Stimulated activated CD8-positive, alpha-beta memory T cell treated with anti-CD3 and anti-CD28 coated beads, Interleukin-7, amount 100 ng/mL, for 24 hours (primary cell): Measurements from ENCODE around the gene SEMA5B.

Experiments
- DNase-seq: peaks from one replicate; pipeline ENCODE4 v3.0.0-alpha.2; 2020; ENCODE audit warnings: low read depth

The SEMA5B gene

DNA sequence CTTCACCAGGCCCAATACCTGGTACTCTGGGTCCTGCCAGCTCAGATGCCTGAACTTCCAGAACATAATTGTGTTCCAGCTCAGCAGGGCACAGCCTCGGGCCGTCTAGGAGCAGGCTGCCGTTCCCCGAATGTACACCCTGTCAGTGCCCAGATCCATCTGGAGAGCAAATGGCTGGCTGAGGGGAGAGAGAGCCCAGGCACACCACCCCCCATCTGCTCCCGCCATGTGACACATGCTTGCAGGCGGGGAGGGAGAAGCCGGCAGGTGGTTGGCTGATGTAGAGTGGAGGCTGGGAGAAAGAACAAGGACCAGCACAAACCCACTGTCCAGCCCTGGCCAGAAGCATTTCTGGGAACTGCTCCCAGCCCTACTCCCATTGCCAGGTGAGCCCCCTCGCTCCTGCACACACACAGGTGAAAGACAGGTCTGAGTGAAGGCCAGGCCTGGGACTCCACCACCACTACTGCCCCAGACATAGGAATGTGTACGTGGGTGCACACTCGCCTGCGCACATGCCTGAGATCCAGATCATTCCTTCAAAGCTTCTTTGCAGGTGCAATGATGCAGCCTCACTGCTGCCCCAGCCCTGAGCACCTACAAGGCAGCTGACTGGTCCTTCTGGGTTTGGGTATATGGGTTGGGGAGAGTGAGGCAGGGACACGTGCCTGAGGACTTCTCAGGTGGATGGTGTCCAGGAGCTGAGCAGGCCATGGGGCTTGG, 53.5 kb downstream of the SEMA5B start:
- DNase-seq: no peak

DNA sequence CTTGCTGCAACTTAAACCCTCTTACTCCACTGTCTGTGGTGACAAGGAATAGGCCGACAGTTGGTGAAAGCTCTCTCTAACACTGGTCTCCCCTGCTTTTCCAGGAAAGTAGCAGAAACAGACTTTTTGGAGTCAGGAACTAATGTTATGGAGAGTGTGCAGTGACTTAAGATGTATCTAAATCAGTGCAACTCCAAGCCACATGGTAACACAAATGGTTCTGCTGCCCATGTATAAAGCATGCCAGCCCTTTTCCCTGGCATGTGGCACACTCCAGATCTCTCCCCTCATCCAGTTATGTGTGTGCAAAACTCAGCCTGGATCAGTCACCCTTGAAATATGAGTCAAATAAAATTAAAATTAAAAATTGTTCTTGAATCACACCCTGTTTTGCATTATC, 55.4 kb downstream of the SEMA5B start:
- DNase-seq: no peak

DNA sequence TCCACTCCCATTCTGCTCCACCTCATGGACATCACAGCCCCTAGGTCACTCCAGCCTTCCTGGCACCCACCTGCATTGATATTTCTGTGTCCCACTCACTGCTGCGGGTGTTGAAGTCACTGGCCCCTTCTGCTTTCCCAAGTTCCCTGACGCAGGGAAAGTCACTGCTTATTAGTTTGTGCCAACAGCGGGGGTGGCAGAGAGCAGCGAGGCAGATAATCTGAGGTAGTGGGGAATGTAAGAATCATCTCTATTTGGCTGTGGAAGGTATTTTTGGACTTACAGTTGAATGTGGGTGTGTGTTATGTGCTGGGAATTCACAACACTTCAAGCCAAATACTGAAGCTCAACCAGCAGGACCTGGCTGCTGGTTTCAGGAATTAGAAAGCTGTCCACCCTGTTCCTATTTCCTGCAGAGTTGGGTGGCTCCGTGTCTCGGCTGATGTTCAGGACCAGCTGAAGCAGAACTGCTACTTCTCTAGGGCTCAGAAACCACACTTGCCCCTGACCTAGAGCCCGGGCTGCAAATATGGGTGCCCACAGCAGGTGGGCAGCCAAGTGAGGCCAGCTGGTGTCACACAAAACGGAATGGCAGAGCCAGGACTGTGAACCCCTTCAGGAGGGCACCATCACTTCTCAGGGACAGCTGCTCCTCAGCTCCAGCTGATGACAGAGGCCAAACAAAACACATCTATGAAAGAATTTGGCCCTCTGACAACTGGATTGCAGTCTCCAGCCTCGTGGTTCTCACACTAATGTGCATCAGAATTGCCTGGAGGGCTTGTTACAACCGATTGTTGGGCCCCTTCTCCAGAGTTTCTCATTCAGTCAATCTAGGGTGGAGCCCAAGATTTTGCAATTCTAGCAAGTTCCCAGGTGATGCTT, 57.7 kb downstream of the SEMA5B start:
- DNase-seq: no peak

DNA sequence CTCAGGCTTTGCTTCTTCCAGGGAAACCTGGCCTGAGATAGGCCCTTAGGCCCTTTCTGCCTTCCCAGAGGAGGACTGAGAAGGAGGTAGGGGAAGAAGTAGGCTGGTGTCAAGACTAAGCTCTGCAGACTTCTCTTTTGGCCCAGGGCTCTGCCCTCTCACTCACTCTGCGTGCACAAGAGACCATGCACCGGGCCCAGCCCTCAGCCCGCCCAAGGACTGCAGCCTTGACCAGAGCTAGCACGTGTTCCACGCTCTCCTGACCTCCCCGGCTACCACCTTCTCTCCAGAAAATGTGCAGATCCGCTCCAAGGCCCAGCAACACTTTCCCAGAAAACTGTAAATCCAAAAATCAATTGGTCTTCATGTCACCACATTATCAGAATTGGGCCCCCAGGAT, 59.8 kb downstream of the SEMA5B start:
- no peak for DNase-seq

DNA sequence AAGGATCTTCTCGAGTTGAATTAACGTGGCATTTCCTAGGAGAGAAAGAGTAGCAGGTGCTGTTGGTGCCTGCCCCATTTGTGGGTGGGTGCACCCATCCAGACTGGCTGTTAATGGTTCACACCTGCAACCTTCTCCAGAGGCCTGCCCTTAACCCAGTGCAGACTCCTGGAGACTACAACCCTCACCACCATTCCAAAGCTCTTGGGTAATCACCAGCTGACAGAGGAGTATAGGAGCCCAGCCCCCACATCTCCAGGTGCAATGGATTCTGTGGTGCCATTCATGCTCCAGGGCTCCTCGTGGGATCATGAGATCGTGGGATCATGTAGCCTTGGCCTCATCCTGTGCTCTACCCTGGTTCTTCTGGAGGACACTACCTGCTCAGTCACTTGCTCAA, 60.2 kb downstream of the SEMA5B start:
- DNase-seq: no peak

DNA sequence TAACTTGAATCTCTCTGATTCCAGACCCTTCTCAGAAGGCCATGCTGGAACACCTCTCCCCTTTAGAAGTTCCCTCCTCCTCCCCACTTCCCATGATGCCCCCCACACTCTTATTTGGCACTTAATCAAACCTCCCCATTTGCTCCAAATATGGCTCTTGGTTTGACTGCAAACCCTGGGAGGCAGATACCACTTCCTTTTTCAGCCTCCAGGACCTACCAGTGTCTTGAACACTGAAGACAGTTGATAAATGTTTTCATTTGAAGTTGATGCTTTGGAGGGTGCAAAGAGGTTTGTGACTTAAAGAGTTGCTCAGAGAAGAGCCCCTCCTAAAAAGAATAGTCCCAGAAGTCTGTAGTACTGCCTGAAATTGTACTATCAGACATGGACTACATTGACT, 61.5 kb downstream of the SEMA5B start:
- no peak for DNase-seq

DNA sequence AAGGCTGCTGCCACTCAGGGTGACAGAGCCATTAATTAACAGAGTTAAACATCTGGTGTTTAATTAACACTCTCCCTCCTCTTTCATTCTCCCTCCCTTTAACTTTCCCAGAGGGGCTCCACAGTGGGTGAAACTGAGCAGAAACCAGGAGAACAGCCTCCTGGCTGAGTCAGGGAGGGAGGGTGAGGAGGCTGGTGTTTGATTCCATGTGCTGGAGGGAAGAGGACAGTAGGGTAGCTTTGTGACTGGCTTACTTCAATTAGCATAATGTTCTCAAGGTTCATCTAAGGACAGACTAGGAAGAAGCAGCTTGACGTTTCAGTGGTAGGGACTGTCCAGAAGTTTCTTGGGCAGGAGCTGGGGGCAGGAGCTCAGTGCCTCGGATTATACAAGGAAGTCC, 62.8 kb downstream of the SEMA5B start:
- no peak for DNase-seq

DNA sequence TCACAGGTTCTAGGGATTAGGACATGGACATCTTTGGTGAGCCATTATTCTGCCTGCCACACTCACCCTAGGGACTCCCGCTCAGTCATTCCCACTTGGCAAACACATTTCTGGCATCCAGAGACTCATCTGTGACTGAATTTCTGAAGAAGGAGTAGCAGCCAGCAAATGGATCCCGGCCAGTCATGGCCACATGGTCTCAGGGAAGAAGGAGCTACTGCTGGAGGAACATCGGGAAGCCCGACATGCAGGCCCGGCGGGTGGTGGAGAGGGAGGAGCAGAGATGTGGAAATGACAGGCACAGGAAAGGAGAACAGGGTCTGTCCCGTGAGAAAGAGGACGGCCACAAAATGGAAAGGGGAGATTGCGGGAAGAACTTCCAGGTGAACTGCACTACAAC, 65.4 kb downstream of the SEMA5B start:
- no peak for DNase-seq

DNA sequence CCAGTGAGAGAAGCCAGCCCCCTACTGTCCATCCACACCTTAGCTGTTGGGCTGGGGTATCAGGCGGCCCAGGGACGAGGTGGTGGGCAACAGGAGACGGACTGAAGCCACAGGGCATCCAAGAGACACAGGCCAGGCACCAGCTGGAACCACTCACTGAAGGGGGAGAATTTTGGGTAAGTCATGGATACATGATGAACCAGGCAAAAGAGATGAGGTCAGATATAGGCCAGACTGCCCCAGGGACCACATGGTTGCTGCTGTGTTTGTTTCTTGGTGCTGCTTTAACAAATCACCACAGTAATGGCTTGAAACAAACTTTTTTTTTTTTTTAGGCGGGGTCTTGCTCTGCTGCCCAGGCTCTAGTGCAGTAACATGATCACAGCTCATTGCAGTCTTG, 66.4 kb downstream of the SEMA5B start:
- DNase-seq: no peak

DNA sequence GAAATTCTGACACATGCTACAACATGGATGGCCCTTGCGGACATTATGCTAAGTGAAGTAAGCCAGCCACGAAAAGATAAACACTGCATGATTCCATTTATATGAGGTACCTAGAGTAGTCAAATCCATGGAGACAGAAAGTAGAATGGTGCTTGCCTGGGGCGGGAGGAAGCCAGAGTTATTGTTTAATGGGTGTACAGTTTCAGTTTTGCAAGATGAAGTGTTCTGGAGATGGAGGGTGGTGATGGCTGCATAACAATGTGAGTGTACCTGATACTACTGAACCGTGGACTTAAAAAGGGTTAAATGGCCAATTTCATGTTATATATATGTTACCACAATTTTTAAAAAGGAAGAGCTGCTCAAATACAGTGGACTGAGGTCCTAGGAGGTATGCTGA, 66.9 kb downstream of the SEMA5B start:
- DNase-seq: no peak

DNA sequence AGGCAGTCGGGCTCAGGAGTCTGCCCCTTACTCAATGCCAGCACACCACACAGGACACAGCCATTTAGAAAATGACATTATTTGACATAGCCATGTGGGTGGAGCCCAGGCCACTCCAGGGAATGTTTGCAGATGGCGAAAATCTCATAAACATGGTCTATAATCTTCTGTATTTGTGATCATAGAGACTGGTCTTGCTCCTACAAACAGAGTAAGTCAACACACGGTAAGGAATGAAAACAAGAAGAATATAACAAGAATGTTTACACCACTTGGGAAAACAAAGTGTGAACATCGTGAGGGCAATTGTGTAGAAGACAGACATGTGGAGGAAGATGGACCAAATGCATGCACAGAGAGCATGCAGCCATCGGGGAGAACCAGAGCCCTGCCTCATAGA, 68.2 kb downstream of the SEMA5B start:
- no peak for DNase-seq

DNA sequence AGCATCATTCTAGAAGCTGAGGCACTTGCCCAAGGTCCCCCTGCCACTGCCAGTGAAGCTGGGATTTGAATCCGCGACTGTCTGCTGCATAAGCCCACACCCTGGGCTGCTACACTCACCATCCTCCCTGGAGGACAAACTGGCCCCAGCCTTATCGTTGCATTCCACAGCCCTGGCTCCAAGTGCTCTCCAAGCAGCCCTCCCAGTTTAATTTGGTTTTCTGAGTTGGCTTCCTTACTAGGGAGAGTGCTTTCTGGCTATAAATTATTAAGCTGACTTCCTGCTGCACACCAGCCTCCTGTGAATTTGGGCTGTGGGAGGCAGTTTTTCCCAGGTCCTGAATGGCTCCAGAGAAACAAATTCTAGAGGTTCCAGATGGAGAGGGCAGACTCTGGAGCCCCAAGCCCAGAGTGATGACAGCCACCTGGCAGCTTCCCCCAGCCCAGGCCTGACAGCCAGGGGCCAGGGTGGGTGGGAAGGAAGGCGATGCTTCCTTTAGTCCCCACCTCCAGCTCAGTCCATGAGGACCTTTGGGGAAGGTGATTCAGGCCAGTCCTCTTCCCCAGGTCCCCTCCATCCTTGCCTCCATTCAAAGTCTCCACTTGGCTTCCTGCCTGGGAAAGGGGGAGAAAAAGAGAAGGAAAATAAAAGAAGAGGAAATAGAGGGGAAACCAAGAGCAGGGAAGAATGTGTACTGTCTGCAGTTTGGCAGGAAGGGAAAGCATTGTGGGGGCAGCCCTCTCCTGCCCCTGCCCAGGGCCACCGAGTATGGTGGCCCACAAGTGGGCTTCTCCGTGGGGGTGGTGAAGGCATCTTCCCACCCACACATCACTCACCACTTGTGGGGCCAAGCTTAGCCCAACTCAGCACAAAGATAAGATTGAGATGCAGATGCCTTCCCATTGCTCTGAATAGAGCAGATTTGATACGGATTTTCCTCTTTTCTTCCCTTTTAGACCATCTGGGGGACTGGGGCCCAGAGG, 69.6 kb downstream of the SEMA5B start:
- no peak for DNase-seq

DNA sequence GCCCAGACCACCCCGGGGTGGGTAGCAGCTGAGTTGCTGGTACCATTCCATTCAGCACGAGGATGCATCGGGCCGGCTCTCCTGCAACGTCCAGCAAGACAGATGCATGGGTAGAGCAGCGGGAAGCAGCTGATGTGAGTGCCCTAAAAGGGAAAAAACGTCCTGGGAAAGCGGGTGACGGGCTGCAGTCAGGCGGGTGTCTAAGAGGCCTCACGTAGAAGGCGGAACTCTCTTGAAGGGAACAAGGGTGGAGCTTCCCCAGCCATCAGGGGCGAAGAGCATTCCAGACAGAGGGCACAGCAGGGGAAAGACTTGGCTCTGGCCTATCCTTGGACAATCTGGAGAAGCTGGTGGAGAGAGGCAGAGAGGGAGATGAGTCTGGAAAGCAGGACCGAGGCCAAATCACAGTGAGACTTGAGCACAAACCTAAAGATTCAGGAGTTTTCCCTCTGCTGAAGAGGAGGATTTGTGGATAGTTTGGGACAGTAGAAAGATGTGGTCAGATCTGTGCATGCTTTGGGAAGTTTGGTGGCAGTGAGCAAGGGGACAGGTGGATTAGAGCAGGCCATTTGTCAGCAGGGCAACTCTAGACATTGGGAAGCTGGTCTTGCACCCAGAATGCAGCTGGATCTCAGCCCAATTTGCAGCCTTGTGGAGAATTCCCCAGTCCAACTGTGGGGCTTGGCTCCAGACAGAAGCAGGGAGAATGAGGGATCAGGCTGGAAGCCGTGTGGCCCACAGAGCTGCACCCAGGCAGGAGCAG, 70.7 kb downstream of the SEMA5B start:
- no peak for DNase-seq

DNA sequence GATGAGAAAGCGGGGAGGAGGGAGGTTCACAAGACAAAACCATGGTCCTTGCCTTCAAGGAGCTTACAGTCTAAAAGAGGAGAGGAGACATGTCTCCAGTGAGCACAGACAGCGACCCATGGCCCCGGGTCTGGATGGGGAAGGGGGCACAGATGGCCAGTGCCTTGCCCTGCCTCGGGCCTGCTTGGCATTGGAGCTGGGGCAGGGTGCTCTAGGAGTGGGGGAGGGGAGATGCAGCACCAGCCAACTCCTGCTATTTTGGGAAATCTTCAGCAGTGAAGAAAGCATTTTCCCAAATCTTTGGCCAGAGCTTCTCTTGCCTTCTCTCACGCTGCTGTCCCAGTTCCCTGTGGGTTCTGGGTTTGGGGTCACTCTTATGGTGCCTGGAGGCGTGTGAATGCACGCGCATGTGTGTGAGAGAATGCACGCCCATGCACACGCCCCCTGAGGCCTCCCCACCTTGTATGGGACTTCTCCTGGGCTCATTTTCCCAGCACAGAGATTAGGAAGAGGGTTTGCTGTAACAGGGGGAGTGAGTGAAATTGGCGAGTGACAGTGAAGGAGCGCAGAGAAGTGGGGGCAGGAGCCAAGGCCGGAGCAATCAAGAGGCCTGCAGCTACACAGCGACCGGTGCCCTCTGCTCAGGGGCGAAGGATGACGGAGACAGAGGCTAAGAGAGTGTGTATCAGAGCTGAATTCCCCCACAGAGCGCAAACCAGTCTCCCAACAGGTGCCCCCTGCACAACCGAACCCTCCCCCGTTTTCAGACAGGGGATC, 71.5 kb downstream of the SEMA5B start:
- no peak for DNase-seq

DNA sequence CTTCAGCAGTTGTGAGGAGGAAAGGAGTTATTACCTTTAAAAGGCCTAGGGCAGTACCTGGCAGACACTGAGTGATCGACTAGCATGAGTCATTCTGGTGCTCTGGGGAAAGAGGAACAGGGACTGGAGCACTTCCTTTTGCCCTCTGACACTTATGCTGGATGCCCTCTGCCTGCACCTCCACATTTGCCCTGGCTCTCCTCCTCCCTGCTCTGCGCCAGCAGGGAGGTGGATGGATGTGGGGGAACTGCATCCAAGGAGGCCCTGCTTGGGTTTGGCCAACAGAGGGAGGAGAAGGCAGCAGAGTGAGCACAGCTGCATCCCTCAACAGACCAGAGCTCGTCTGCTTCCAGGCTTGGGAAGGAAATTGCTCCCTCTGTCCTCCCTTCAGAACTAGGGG, 75.0 kb downstream of the SEMA5B start:
- no peak for DNase-seq

DNA sequence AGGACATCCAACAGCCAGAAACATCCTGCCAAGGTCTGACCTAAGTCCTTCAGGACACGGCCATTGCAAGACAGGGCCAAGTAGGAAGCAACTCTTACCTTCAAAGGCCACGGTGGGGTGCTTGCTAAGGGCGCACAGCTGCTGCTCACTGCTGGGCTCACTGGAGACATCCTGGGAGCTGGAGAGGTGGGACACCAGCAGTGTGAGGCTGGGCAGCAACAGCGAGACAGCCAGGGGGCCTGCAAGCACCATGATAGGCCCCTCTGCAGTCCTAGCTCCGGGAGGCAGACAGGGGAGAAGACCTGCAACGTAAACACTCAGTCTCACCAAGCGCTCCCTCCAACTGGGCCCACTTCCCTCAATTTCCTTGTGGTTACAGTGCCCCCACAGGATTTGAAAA, 79.2 kb downstream of the SEMA5B start:
- no peak for DNase-seq

DNA sequence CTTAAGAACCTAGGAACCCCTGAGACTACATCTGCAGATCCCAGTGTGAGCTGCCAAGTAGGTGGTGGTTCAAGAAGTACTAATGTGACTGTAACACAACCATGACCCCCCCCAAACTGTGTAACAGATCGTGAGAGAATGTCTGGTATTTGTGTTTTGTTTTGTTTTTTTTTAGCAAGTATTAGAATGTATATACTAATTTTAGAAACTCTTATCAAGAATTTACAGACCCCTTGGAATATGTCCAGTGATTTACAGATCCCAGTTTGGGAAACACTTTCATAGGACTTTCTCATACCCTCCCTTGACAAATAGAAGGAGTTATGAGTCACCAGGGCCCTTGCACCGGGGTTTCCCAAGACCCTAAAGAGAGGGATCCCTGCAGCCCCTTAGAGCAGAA, 79.8 kb downstream of the SEMA5B start:
- DNase-seq: no peak

DNA sequence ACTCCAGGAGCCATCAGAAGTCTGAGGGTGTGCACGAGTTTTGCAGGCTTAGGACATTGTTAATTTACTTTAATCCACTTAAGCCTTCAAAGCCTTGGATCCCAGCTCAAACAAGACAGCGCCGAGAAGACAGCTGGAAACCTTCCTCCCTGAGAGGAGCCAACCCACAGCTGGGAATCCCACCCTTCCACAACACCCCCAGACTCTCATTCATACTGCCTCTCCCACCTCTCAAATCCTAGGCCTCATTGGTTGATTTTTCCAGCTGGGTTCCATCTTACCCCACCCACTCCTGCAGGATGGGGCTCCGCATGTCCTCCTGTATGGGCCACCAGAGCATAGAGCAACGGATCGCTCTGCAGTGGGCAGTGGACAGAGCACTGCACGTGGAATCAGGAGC, 80.4 kb downstream of the SEMA5B start:
- no peak for DNase-seq

DNA sequence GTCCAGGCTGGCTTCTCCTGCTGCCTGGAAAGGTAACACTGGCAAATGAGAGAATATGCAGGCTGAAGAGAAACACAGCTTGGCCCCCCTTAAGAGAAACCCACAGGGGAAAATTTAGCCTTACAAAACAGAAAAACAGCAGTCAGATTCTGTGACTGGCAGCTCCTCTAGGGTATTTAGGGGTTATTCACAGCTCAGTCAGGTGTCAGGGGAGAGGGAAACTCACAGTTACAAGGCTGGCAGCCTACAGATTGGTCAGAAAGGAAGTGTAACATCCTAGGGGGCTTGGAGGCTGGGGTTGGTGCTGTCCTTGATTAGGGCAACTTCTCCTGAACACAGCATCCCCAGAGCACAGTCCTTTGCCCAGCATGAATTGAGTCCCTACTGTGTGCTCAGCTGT, 81.4 kb downstream of the SEMA5B start:
- DNase-seq: no peak

DNA sequence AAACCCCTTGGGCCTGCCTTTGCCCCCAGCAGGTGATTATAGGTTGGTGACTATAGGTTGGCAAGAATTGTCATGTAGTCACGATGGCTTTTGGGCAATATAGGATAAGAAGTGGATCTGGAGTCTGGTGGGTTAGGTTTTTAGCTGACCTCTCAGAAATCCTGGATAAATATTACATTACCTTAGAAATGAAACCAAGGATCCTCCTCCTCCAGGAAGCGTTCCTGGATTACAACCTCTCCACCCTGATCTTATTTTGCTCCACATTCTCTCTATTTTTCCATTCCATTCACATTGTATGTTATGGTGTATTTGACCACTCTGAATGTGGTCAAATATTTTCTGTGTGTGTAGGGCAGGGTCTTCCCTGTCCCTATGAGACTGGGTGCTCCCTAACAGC, 82.3 kb downstream of the SEMA5B start:
- DNase-seq: no peak

DNA sequence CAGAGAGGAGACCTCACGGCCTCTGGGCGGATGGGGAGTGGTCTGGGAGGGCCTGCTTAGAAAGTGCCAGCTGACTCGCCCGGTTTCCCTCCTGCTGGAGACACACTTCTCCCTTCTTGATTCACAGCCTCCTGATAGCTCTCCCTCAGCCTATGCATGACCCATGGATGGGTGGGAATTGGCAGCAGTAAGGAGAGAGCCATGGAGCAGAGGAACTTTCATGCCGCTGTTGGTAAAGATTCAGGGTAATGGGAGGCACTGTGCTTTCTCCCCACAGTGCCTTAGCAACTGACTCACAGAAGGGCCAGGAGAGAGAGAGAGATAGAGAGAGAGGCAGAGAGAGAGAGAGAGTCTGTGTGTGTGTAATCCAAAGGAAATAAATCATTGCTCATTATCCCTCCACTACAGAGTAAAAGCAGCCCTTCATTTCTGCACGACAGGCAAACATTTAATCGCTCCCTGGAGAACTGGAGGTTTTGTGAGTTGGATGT, 82.8 kb downstream of the SEMA5B start:
- no peak for DNase-seq
